Measurements from ENCODE around the gene PCOLCE2.

DNA sequence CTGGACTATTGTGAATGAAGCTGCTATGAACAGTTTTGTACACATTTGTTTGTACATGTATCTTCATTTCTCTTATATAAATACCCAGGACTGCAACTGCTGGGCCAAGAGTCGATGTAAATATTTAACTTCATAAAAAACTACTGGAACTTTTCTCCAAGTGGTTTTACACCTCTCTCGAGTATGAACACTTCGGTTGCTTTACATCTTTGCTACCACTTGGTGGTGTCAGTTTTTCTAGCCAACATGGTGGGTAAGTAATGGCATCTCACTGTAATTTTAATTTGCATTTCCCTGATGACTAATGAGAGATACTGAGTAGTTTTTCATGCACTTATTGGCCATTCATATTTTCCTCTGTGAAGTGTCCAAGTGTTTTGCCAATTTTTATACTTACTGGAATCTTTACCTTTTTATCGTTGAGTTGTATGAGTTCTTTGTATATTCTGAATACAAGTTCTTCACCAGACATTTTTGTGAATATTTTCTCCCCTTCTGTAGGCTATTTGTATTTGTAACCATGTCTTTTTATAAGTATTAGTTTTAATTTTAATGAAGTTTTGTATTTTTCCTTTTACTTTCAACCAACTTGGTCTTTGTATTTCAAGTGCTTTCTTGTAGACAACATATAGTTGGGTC is 44.4 kb downstream of the PCOLCE2 start:
- TF ChIP-seq FOXK2 (IDR thresholded peaks at IDR 0.05) (no peak), PKNOX1 (IDR thresholded peaks at IDR 0.05) (no peak), CTBP1 (IDR thresholded peaks at IDR 0.05; ENCODE audit: borderline replicate concordance) (no peak)

Data from HEK293T (cell line).